ENCODE data around the gene MAN1C1. TPM values are rescaled to one million over a fixed set of nuclear protein-coding genes. Genes with fewer than 3 reads are reported as not detected.

Gene MAN1C1
- total and polyA plus RNA-seq, 8 donors, result 4.3 to 33.9 (median 6.1) TPM

GRCh38 chr1:25624156-25624555 lies 7.6 kb downstream of the MAN1C1 start:
- H3K36me3 ChIP-seq, result peaks cover 0 to 11% (median 0%) of the 10 kb centered on the region in 4 donors
- intact Hi-C loops (cut with DNase I; ENCODE audit: low total_unique reads), result no loop called here
- peak in 1 of 2 donors; percentile 2 for DNase-seq
- no peak overlapping the region for H3K27ac ChIP-seq
- H3K9me3 ChIP-seq, result no peaks in the 10 kb centered on the region
- H3K27me3 ChIP-seq, result no peaks in the 10 kb centered on the region
- H3K4me3 ChIP-seq, result no peak overlapping the region
- 54 to 78% (median 66%) methylated on average over 3 of the region's 3 CpGs for WGBS, 5 donors
- H3K4me1 ChIP-seq, result peaks cover 7 to 49% (median 28%) of the 10 kb centered on the region in 4 donors
- TF ChIP-seq CTCF (IDR thresholded peaks at IDR 0.05), result no peak
- no peak for TF ChIP-seq POLR2AphosphoS5 (IDR thresholded peaks at IDR 0.05)
- no peak for TF ChIP-seq EP300 (IDR thresholded peaks at IDR 0.05)

DNA sequence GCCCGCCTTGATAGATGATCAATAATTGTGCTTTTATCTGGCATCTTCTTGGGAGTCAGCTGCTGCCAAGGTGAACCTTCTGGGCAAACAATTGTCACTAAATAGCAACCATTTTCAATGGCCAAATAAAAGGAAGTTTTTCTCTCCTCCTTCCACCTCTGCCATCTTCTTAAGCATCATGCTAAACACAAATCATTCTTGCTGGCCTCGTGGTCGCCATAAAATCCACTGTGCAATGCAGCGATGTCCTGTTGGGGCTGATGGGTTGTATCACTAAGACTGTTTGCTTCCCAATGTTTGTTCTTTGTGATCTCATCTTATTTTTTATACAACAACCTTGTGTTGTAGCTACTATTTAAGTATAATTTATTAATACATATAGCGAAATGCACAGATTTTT lies 8.0 kb downstream of the MAN1C1 start:
- Histone ChIP-seq H3K36me3 (peaks cover 0 to 11% (median 0%) of the 10 kb centered on the region in 4 donors), H3K4me3 (no peak overlapping the region), H3K9me3 (no peaks in the 10 kb centered on the region), H3K4me1 (peaks cover 7 to 44% (median 24%) of the 10 kb centered on the region in 4 donors), H3K27me3 (no peaks in the 10 kb centered on the region), H3K27ac (no peak overlapping the region)
- no peak for DNase-seq
- intact Hi-C loops (cut with DNase I; ENCODE audit: low total_unique reads), result no loop called here
- TF ChIP-seq POLR2AphosphoS5 (IDR thresholded peaks at IDR 0.05) (no peak), POLR2A (IDR thresholded peaks at IDR 0.05) (no peak), CTCF (IDR thresholded peaks at IDR 0.05) (no peak), EP300 (IDR thresholded peaks at IDR 0.05) (no peak)
- 91 to 97% (median 92%) methylated on average over 5 of the region's 5 CpGs for WGBS, 5 donors

GRCh38 chr1:25626018-25626417 lies 9.4 kb downstream of the MAN1C1 start:
- 69 to 100% (median 97%) methylated on average over 2 of the region's 2 CpGs for WGBS, 5 donors
- no peak for TF ChIP-seq CTCF (IDR thresholded peaks at IDR 0.05)
- no peak for TF ChIP-seq POLR2AphosphoS5 (IDR thresholded peaks at IDR 0.05)
- no peak for TF ChIP-seq POLR2A (IDR thresholded peaks at IDR 0.05)
- no peak for TF ChIP-seq EP300 (IDR thresholded peaks at IDR 0.05)
- no peak for DNase-seq
- Histone ChIP-seq H3K4me1 (peaks cover 0 to 40% (median 13%) of the 10 kb centered on the region in 4 donors), H3K27me3 (no peaks in the 10 kb centered on the region), H3K4me3 (no peak overlapping the region), H3K36me3 (peaks cover 0 to 11% (median 0%) of the 10 kb centered on the region in 4 donors), H3K27ac (no peak overlapping the region), H3K9me3 (no peaks in the 10 kb centered on the region)
- intact Hi-C loops (cut with DNase I; ENCODE audit: low total_unique reads), result no loop called here

DNA sequence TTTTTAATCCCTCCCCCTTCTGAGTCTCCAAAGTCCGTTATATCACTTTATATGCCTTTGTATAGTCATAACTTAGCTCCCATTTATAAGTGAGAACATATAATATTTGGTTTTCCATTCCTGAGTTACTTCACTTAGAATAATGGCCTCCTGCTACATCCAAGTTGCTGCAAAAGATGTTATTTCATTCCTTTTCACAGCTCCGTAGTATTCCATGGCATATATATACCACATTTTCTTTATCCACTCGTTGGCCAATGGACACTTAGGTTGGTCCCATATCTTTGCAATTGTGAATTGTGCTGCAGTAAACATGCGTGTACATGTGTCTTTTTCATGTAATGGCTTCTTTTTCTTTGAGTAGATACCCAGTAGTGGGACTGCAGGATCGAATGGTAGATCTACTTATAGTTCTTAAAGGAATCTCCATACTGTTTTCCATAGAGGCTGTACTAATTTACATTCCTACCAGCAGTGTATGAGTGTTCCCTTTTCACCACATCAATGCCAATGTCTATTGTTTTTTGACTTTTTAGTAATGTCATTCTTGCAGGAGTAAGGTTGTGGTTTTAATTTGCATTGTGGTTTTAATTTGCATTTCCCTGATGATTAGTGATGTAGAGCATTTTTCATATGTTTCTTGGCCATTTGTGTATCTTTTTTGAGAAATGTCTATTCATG lies 12.3 kb downstream of the MAN1C1 start:
- H3K27ac ChIP-seq, result no peak overlapping the region
- intact Hi-C loops (cut with DNase I; ENCODE audit: low total_unique reads), result no loop called here
- TF ChIP-seq EP300 (IDR thresholded peaks at IDR 0.05), result no peak
- no peak for TF ChIP-seq CTCF (IDR thresholded peaks at IDR 0.05)
- no peak for TF ChIP-seq POLR2A (IDR thresholded peaks at IDR 0.05)
- no peak for TF ChIP-seq POLR2AphosphoS5 (IDR thresholded peaks at IDR 0.05)
- WGBS, 5 donors, result 90 to 95% (median 93%) methylated on average over 5 of the region's 5 CpGs
- no peaks in the 10 kb centered on the region for H3K27me3 ChIP-seq
- H3K4me1 ChIP-seq, result peaks cover 0 to 22% (median 8%) of the 10 kb centered on the region in 4 donors
- peaks cover 0 to 11% (median 0%) of the 10 kb centered on the region in 4 donors for H3K36me3 ChIP-seq
- DNase-seq, result no peak
- H3K9me3 ChIP-seq, result no peaks in the 10 kb centered on the region
- H3K4me3 ChIP-seq, result no peak overlapping the region
